DMS79 (cell line): ENCODE measurements around the gene DPYSL3.

Experiments used
- DNase-seq: peaks from one replicate; lab custom pipeline; 2025; lab: John Stamatoyannopoulos, UW

DPYSL3 gene

DNA sequence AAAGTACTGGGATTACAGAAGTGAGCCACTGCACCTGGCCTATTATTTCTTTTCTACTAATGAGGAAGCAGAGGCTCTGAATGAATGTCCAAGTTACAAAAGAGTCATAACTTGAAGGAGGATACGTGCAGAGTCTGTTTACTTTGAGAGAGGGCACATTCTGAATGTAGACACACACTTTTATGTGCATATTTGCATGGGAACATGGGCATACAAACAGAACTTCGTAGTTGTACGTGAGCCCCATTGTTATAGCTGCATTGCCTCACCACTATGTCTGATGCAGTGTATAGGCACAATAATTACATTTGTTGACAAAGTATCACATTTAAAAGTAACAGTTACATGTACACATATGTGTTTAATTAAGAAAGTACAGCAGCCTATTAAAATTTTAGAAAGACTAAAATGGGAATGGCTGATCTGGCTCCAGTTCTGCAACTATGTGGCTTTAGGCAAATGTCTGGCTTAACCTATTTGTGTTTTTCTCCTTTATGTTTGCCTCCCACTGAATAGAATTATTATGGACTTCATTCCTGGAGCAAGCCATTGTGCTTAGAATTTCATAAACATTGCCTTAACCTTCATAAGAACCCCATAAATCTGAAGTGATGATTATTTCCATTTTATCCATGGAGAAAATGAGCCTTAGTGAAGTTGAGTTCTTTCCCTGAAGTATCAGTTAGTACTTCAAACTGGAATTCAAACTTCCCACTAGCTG lies 3.0 kb upstream of the DPYSL3 start:
- no peak for DNase-seq

GRCh38 chr5:147510885-147511284 lies 1.0 kb upstream of the DPYSL3 start:
- no peak for DNase-seq

DNA sequence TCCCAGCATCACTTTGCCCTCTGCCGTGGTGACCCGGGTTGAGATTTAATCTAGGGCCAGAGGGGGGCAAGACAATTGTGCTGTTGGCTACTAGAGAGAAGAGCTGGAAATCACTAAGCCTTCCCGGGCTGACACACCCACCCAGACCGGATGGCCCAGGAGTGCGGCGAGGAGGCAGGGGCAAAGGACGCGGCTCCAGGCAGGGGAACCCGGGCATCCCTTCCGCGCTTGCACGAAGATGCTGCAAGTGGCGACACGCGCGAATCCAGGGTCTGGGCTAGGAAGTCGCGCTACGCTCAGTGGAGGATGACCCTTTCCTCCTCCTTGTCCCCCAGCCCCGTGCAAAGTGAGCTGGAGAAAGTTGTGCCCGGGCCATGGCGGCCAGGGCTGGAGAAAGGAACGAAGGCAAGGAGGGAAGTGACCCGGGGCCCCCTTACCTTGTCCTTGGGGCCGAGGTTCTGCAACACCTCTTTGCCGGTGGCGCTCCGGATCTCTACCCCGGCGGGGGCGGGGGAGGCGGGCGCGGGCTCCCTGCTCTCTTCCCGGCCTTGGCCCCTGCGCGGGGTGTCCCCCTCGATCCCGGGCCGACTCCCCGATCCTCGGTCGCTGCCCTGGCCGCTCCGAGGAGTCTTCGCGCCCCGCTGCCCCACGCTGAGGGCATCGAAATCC lies 693 bp downstream of the DPYSL3 start:
- DNase-seq: no peak

GRCh38 chr5:147508711-147509040 lies 1.2 kb downstream of the DPYSL3 start:
- DNase-seq: no peak

DNA sequence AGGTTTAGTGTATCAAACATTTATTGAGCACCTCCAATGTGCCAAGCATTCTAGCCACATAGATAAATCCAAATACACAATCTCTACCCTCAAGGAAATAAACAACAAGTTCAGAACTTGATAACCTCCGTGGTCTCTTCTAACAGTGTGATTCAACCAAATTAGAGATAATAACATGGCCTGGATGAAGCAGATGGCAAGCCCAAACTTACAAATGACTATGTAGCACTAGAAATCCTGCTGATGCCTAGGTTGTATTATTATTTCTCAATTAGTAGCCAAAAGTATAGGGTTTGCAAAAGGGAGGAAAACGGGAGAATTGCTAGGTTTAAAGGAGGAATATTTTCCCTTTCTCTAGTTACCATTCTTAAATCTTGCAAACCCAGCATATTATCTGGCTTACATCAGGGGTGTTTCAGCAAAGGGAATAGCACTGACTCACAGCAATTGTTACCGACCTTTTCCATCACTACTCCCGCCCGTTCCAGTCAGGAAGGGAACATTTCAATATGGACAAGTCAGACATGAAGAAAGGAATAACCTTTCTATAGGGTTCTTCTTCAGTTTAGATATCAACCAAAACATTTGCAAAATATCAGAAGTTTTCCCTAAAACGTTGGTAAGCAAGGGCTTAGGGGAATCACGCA lies 2.3 kb downstream of the DPYSL3 start:
- DNase-seq: no peak

- no peak for DNase-seq
These were observed 5.3 kb downstream of the DPYSL3 start for GRCh38 chr5:147504535-147504934.

GRCh38 chr5:147504011-147504410 lies 5.9 kb downstream of the DPYSL3 start:
- no peak for DNase-seq

DNA sequence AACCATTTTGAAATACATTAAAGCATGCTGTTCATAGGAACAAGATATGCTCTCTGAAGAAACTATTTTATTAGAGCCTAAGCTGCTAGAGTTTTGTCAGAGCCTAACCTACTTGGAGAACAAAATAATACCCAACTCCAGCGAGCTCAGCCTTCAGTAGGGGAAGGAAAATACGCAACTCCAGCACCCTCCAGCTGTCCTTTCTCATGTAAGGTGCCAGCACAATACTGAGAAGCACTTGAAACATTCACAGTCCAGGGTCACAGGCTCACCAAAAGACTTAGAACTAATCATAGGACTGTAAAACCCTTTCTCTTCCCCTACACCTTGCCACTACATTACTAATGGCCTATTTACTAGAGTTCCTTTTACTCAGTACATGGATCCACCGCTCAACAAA lies 18.9 kb downstream of the DPYSL3 start:
- no peak for DNase-seq

- DNase-seq: no peak
These were observed 22.7 kb downstream of the DPYSL3 start for GRCh38 chr5:147487031-147487750.

GRCh38 chr5:147485814-147486213 lies 24.1 kb downstream of the DPYSL3 start:
- DNase-seq: no peak

- no peak for DNase-seq
These were observed 24.8 kb downstream of the DPYSL3 start for GRCh38 chr5:147485046-147485445.

- DNase-seq: no peak
These were observed 25.2 kb downstream of the DPYSL3 start for GRCh38 chr5:147484708-147485020.

DNA sequence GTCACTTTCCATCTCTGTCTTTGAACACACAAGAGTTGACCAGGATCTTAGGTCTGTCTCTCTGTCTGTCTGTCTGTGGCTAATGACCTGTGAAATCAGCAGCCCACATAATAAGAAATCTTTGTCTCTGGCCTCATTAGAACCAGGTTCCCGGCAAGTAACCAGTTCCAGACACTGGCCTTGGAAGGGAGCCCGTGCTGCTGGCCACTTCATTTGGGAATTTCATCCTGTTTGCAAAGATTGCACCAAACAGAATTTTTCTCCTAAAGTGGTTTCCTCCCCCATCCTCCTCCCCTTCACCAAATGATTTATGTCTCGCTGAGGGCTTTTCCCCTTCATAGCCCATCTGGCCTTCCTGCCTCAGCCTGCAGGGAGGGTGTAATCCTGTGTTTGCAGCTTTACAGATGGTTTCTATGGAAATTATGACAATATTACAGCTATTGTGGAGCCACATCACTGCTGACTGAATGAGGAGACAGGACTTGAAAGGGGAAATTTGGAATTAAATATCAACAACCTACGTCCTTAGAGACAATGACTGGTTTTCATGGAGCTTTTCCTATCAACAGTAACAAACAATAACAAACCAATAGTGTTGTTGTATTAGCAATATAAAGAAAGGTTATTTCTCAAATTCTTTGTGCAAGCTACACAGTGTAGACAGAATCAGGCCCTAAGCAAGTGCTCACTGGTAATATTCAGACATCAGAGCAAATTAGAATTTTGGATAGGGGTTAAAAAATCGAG lies 25.7 kb downstream of the DPYSL3 start:
- DNase-seq: peak; percentile 26

- peak; percentile 25 for DNase-seq
These were observed 26.6 kb downstream of the DPYSL3 start for GRCh38 chr5:147483188-147483790.

DNA sequence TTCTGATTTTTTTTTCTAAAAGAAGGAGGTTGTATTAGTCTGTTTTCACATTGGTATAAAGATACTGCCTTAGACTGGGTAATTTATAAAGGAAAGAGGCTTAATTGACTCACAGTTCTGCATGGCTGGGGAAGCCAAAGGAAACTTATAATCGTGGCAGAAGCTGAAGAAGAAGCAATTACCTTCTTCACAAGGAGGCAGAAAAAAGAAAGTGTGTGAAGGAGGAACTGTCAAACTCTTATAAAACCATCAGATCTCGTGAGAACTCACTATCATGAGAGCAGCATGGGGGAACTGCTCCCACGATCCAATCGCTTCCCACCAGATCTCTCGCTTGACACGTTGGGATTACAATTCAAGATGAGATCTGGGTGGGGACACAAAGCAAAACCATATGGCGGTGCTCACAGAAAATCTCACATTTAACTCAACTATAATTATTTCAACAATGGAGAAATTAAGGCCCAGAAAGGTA lies 27.1 kb downstream of the DPYSL3 start:
- DNase-seq: no peak

DNA sequence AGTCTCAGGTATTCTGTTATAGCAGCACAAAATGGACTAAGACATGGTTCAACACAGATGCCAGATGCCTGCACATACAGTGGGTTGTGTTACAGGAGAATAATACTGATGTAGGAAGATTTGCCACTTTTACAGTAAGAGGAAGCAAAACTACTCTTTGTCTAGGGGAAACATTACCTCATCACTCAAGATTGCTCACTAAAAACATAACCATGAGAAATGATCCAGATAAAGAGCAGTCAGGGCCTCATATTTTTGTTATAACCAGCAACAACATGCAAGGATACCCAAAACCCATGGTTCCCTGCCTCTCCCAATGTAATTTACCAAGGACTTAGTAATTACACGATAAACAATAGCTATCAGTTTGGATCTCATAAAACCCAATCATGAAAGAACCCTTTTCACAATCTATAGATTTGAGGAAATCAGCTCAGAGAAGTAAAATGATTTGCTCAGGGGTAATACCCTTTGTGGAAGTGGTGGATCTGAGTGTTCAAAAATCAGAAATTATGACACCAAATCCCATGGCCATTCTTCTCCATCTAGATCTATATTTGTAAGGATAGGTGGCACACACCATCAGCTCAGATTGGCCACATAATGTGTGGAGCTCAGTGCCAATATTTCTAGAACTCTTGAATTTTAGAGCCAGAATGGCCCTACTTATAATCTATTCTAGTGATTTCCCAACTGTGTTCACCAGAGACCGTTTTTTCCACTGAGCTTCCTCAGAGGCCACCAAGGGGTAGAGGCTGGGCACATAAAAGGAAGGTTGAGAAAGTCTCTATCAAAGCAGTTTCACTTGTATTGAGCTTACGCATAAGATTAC lies 27.8 kb downstream of the DPYSL3 start:
- DNase-seq: no peak

GRCh38 chr5:147481376-147481775 lies 28.5 kb downstream of the DPYSL3 start:
- no peak for DNase-seq

DNA sequence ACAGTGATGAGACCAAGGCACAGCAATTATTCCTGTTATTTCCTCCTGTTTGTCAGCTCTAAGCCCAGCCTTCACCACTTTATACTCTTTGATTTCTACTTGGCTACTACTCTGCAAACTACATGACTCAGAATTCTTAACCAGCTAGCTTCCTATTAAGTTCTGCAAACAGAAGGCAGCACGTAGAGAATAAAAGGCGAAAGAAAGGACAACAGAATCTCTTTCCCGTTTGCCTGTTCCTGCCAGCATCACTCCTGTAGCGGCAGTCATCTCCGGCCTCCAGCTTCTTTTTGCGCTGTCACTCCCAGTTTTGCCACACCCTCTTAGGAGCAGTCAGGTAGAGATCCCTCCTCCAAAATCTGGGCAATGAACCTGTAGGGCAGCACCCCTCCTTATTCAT lies 29.9 kb downstream of the DPYSL3 start:
- no peak for DNase-seq

- DNase-seq: no peak
These were observed 30.4 kb downstream of the DPYSL3 start for GRCh38 chr5:147479444-147479843.

DNA sequence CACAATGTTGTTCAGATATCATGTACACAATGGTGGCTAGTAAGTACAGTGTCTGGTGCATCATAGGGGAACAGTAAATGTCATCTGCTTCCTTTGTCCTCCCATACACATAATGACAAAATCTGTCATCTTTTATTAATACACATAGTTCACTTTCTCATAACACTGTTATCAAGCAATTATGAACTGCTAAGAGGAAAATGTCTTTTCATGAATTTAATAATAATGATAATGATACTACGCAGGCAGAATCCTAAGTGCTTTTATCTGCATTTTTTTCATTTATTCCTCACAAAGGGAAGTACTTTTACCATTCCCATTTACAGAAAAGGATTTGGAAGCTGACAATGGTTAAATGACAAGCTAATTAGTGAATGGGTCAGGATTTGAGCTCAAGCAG lies 35.7 kb downstream of the DPYSL3 start:
- DNase-seq: no peak
